Activated naive CD4-positive, alpha-beta T cell treated with anti-CD3 and anti-CD28 coated beads, Interleukin-2, amount 50 U/mL, for 24 hours (primary cell): ENCODE results near the gene GOLIM4.
"Not testable (repeated sequence)": the region's sequence is repeated elsewhere in the genome, so short reads cannot be mapped to it uniquely, and the experiment has no call there.

Experiments
- H3K27ac Mint-ChIP-seq: one replicate; pipeline ENCODE4 v1.8.0; 2021; ENCODE audit warnings: mild to moderate bottlenecking, mixed read lengths
- H3K27me3 Mint-ChIP-seq: one replicate; pipeline ENCODE4 v1.8.0; 2021; ENCODE audit warnings: mixed read lengths
- H3K36me3 Mint-ChIP-seq: one replicate; pipeline ENCODE4 v1.8.0; 2021; ENCODE audit warnings: mixed read lengths
- H3K4me1 Mint-ChIP-seq: one replicate; pipeline ENCODE4 v1.8.0; 2021; ENCODE audit warnings: mixed read lengths
- H3K4me3 Mint-ChIP-seq: one replicate; pipeline ENCODE4 v1.8.0; 2021; ENCODE audit warnings: mild to moderate bottlenecking, mixed read lengths
- H3K9me3 Mint-ChIP-seq: one replicate; pipeline ENCODE4 v1.8.0; 2021; ENCODE audit warnings: mixed read lengths

Gene GOLIM4

GRCh38 chr3:168021737-168022450, 73.8 kb downstream of the GOLIM4 start:
- Mint-ChIP-seq H3K27ac (no peak overlapping the region), H3K4me3 (no peak overlapping the region), H3K36me3 (no peaks in the 10 kb centered on the region), H3K4me1 (peaks cover 7% of the 10 kb centered on the region), H3K27me3 (no peaks in the 10 kb centered on the region), H3K9me3 (peaks cover 4% of the 10 kb centered on the region)

- not testable (repeated sequence) for H3K27ac Mint-ChIP-seq, H3K27me3 Mint-ChIP-seq, H3K9me3 Mint-ChIP-seq, H3K4me3 Mint-ChIP-seq, H3K36me3 Mint-ChIP-seq, H3K4me1 Mint-ChIP-seq
Measured at GRCh38 chr3:168011280-168011679, 84.4 kb downstream of the GOLIM4 start.

GRCh38 chr3:168006584-168006983, 89.1 kb downstream of the GOLIM4 start:
- Mint-ChIP-seq H3K9me3 (no peaks in the 10 kb centered on the region), H3K4me3 (no peak overlapping the region), H3K27me3 (no peaks in the 10 kb centered on the region), H3K4me1 (no peaks in the 10 kb centered on the region), H3K27ac (no peak overlapping the region), H3K36me3 (no peaks in the 10 kb centered on the region)

GRCh38 chr3:168003911-168004310, 91.8 kb downstream of the GOLIM4 start:
- H3K9me3 Mint-ChIP-seq: no peaks in the 10 kb centered on the region
- H3K27ac Mint-ChIP-seq: no peak overlapping the region
- H3K36me3 Mint-ChIP-seq: no peaks in the 10 kb centered on the region
- H3K4me3 Mint-ChIP-seq: no peak overlapping the region
- H3K4me1 Mint-ChIP-seq: no peaks in the 10 kb centered on the region
- H3K27me3 Mint-ChIP-seq: no peaks in the 10 kb centered on the region

GRCh38 chr3:168002786-168003368, 92.8 kb downstream of the GOLIM4 start:
- peaks cover 2% of the 10 kb centered on the region for H3K27me3 Mint-ChIP-seq
- no peaks in the 10 kb centered on the region for H3K4me1 Mint-ChIP-seq
- no peaks in the 10 kb centered on the region for H3K36me3 Mint-ChIP-seq
- no peaks in the 10 kb centered on the region for H3K9me3 Mint-ChIP-seq
- no peak overlapping the region for H3K27ac Mint-ChIP-seq
- H3K4me3 Mint-ChIP-seq: no peak overlapping the region

- Mint-ChIP-seq H3K36me3 (no peaks in the 10 kb centered on the region), H3K27me3 (peaks cover 2% of the 10 kb centered on the region), H3K9me3 (no peaks in the 10 kb centered on the region), H3K4me1 (no peaks in the 10 kb centered on the region), H3K27ac (no peak overlapping the region), H3K4me3 (no peak overlapping the region)
Measured at GRCh38 chr3:168001244-168001643, 94.5 kb downstream of the GOLIM4 start.

GRCh38 chr3:167998253-167998652, 97.5 kb downstream of the GOLIM4 start:
- Mint-ChIP-seq H3K4me1 (no peaks in the 10 kb centered on the region), H3K9me3 (no peaks in the 10 kb centered on the region), H3K27me3 (peaks cover 2% of the 10 kb centered on the region), H3K4me3 (no peak overlapping the region), H3K36me3 (no peaks in the 10 kb centered on the region), H3K27ac (no peak overlapping the region)

GRCh38 chr3:167996514-167996913, 99.2 kb downstream of the GOLIM4 start:
- Mint-ChIP-seq H3K4me1 (no peaks in the 10 kb centered on the region), H3K27ac (no peak overlapping the region), H3K36me3 (no peaks in the 10 kb centered on the region), H3K27me3 (peaks cover 2% of the 10 kb centered on the region), H3K4me3 (no peak overlapping the region), H3K9me3 (no peaks in the 10 kb centered on the region)

- Mint-ChIP-seq H3K27me3 (no peaks in the 10 kb centered on the region), H3K36me3 (no peaks in the 10 kb centered on the region), H3K4me3 (no peak overlapping the region), H3K9me3 (no peaks in the 10 kb centered on the region), H3K27ac (no peak overlapping the region), H3K4me1 (no peaks in the 10 kb centered on the region)
Measured at GRCh38 chr3:167992381-167992780, 103.3 kb downstream of the GOLIM4 start.

- Mint-ChIP-seq H3K27me3 (no peaks in the 10 kb centered on the region), H3K36me3 (no peaks in the 10 kb centered on the region), H3K4me1 (no peaks in the 10 kb centered on the region), H3K9me3 (no peaks in the 10 kb centered on the region), H3K27ac (no peak overlapping the region), H3K4me3 (no peak overlapping the region)
Measured at GRCh38 chr3:167991213-167991612, 104.5 kb downstream of the GOLIM4 start.

GRCh38 chr3:167989999-167990398, 105.7 kb downstream of the GOLIM4 start:
- H3K9me3 Mint-ChIP-seq: no peaks in the 10 kb centered on the region
- no peak overlapping the region for H3K27ac Mint-ChIP-seq
- no peaks in the 10 kb centered on the region for H3K36me3 Mint-ChIP-seq
- no peaks in the 10 kb centered on the region for H3K27me3 Mint-ChIP-seq
- no peak overlapping the region for H3K4me3 Mint-ChIP-seq
- H3K4me1 Mint-ChIP-seq: no peaks in the 10 kb centered on the region

- H3K4me1 Mint-ChIP-seq: no peaks in the 10 kb centered on the region
Measured at GRCh38 chr3:167989066-167989465, 106.7 kb downstream of the GOLIM4 start.

GRCh38 chr3:167983583-167983982, 112.1 kb downstream of the GOLIM4 start:
- no peaks in the 10 kb centered on the region for H3K27me3 Mint-ChIP-seq
- no peaks in the 10 kb centered on the region for H3K4me1 Mint-ChIP-seq

More at GRCh38 chr3:167989066-167989465, 106.7 kb downstream of the GOLIM4 start:
- Mint-ChIP-seq H3K9me3 (no peaks in the 10 kb centered on the region), H3K36me3 (no peaks in the 10 kb centered on the region), H3K4me3 (no peak overlapping the region), H3K27ac (no peak overlapping the region), H3K27me3 (no peaks in the 10 kb centered on the region)

GRCh38 chr3:167978486-167978885, 117.2 kb downstream of the GOLIM4 start:
- H3K9me3 Mint-ChIP-seq: no peaks in the 10 kb centered on the region
- no peaks in the 10 kb centered on the region for H3K27me3 Mint-ChIP-seq
- no peak overlapping the region for H3K4me3 Mint-ChIP-seq
- H3K4me1 Mint-ChIP-seq: no peaks in the 10 kb centered on the region
- H3K27ac Mint-ChIP-seq: no peak overlapping the region
- H3K36me3 Mint-ChIP-seq: no peaks in the 10 kb centered on the region

More at GRCh38 chr3:167983583-167983982, 112.1 kb downstream of the GOLIM4 start:
- no peaks in the 10 kb centered on the region for H3K36me3 Mint-ChIP-seq
- H3K27ac Mint-ChIP-seq: no peak overlapping the region
- H3K9me3 Mint-ChIP-seq: no peaks in the 10 kb centered on the region
- H3K4me3 Mint-ChIP-seq: no peak overlapping the region

- Mint-ChIP-seq H3K27me3 (no peaks in the 10 kb centered on the region), H3K4me3 (no peak overlapping the region), H3K36me3 (no peaks in the 10 kb centered on the region), H3K4me1 (no peaks in the 10 kb centered on the region), H3K9me3 (no peaks in the 10 kb centered on the region), H3K27ac (no peak overlapping the region)
Measured at GRCh38 chr3:167978071-167978470, 117.7 kb downstream of the GOLIM4 start.

- H3K4me1 Mint-ChIP-seq: no peaks in the 10 kb centered on the region
- no peaks in the 10 kb centered on the region for H3K27me3 Mint-ChIP-seq
- H3K27ac Mint-ChIP-seq: no peak overlapping the region
- no peaks in the 10 kb centered on the region for H3K36me3 Mint-ChIP-seq
- no peaks in the 10 kb centered on the region for H3K9me3 Mint-ChIP-seq
- no peak overlapping the region for H3K4me3 Mint-ChIP-seq
Measured at GRCh38 chr3:167976516-167977361, 119.0 kb downstream of the GOLIM4 start.
